Activated CD4-positive, alpha-beta memory T cell treated with anti-CD3 and anti-CD28 coated beads for 36 hours (primary cell): ENCODE data around the gene CRADD. TPM values are rescaled to one million over a fixed set of nuclear protein-coding genes. Genes with fewer than 3 reads are reported as not detected.

ENCODE experiments used
- CTCF ChIA-PET: fragments of 350-600 bp; sonication (Branson Sonifier 250); formaldehyde crosslinking; loops from one replicate; lab custom pipeline; 2021; ENCODE audit warnings: antibody characterized with exemption, inconsistent platforms; lab: Charles Lee
- POLR2A ChIA-PET: fragments of 350-600 bp; sonication (Branson Sonifier 250); formaldehyde crosslinking; loops from one replicate; lab custom pipeline; 2021; ENCODE audit warnings: antibody characterized with exemption; lab: Charles Lee
- DNase-seq: peaks from one replicate; pipeline ENCODE4 v3.0.0-alpha.2; 2020
- H3K27ac Mint-ChIP-seq: one replicate; pipeline ENCODE4 v1.8.0; 2021; ENCODE audit warnings: mixed read lengths
- H3K27me3 Mint-ChIP-seq: one replicate; pipeline ENCODE4 v1.8.0; 2021; ENCODE audit warnings: mixed read lengths
- H3K36me3 Mint-ChIP-seq: one replicate; pipeline ENCODE4 v1.8.0; 2021; ENCODE audit warnings: mixed read lengths
- H3K4me1 Mint-ChIP-seq: one replicate; pipeline ENCODE4 v1.8.0; 2021; ENCODE audit warnings: low read depth, mixed read lengths
- H3K4me3 Mint-ChIP-seq: one replicate; pipeline ENCODE4 v1.8.0; 2021; ENCODE audit warnings: mild to moderate bottlenecking, mixed read lengths
- H3K9me3 Mint-ChIP-seq: one replicate; pipeline ENCODE4 v1.8.0; 2021; ENCODE audit warnings: mixed read lengths
- intact Hi-C: fragments of 100-400 bp; cut with micrococcal nuclease; formaldehyde crosslinking; loops from one replicate; pipeline ENCODE4 v1.15.1; 2023
- total RNA-seq, 2 experiments: library from RNA; stranded (reverse); gene quantifications; one replicate each; pipeline ENCODE4 v1.2.3, GENCODE V29; 2021

The CRADD gene
- total RNA-seq, 2 experiments from 2014 or later = 8.9 to 10.4 TPM

- no peak for DNase-seq
- intact Hi-C loops = no loop called here
- CTCF ChIA-PET = interaction anchor here (0.7 to 1.2 kb wide), 2 partner anchors 12 to 326 kb away, joined by 3 read pairs; no protein-coding TSS in a partner anchor
- POLR2A ChIA-PET = no interaction called here
- Mint-ChIP-seq H3K27me3 (no peaks in the 10 kb centered on the region), H3K9me3 (no peaks in the 10 kb centered on the region), H3K4me1 (peaks cover 5% of the 10 kb centered on the region), H3K4me3 (no peak overlapping the region), H3K36me3 (no peaks in the 10 kb centered on the region), H3K27ac (no peak overlapping the region)
Measured at GRCh38 chr12:93829016-93829415, 151.8 kb downstream of the CRADD start.

GRCh38 chr12:93831374-93831773 is 154.2 kb downstream of the CRADD start:
- intact Hi-C loops = no loop called here
- H3K27ac Mint-ChIP-seq = no peak overlapping the region
- no peaks in the 10 kb centered on the region for H3K36me3 Mint-ChIP-seq
- no peaks in the 10 kb centered on the region for H3K9me3 Mint-ChIP-seq
- DNase-seq = no peak
- POLR2A ChIA-PET = no interaction called here
- peaks cover 5% of the 10 kb centered on the region for H3K4me1 Mint-ChIP-seq
- CTCF ChIA-PET = no interaction called here
- H3K4me3 Mint-ChIP-seq = no peak overlapping the region
- no peaks in the 10 kb centered on the region for H3K27me3 Mint-ChIP-seq

GRCh38 chr12:93832131-93832530 is 155.0 kb downstream of the CRADD start:
- H3K4me3 Mint-ChIP-seq = no peak overlapping the region
- peaks cover 3% of the 10 kb centered on the region for H3K36me3 Mint-ChIP-seq
- no peaks in the 10 kb centered on the region for H3K9me3 Mint-ChIP-seq
- peaks cover 5% of the 10 kb centered on the region for H3K4me1 Mint-ChIP-seq
- no peak overlapping the region for H3K27ac Mint-ChIP-seq
- no peaks in the 10 kb centered on the region for H3K27me3 Mint-ChIP-seq
- intact Hi-C loops = no loop called here
- POLR2A ChIA-PET = no interaction called here
- CTCF ChIA-PET = no interaction called here
- DNase-seq = no peak

- POLR2A ChIA-PET = no interaction called here
- H3K4me3 Mint-ChIP-seq = no peak overlapping the region
- DNase-seq = no peak
- peaks cover 3% of the 10 kb centered on the region for H3K4me1 Mint-ChIP-seq
- H3K36me3 Mint-ChIP-seq = peaks cover 3% of the 10 kb centered on the region
- H3K9me3 Mint-ChIP-seq = no peaks in the 10 kb centered on the region
- CTCF ChIA-PET = no interaction called here
- no peaks in the 10 kb centered on the region for H3K27me3 Mint-ChIP-seq
- H3K27ac Mint-ChIP-seq = no peak overlapping the region
- intact Hi-C loops = no loop called here
Measured at GRCh38 chr12:93833946-93834345, 156.8 kb downstream of the CRADD start.

- no peak for DNase-seq
- H3K36me3 Mint-ChIP-seq = peaks cover 6% of the 10 kb centered on the region
- no peaks in the 10 kb centered on the region for H3K9me3 Mint-ChIP-seq
- no peaks in the 10 kb centered on the region for H3K27me3 Mint-ChIP-seq
- ChIA-PET CTCF (no interaction called here), POLR2A (no interaction called here)
- no peak overlapping the region for H3K27ac Mint-ChIP-seq
- intact Hi-C loops = no loop called here
- no peak overlapping the region for H3K4me3 Mint-ChIP-seq
- H3K4me1 Mint-ChIP-seq = peaks cover 3% of the 10 kb centered on the region
Measured at GRCh38 chr12:93836620-93837260, 159.6 kb downstream of the CRADD start.

- peaks cover 10% of the 10 kb centered on the region for H3K36me3 Mint-ChIP-seq
- no peak overlapping the region for H3K27ac Mint-ChIP-seq
- H3K9me3 Mint-ChIP-seq = no peaks in the 10 kb centered on the region
- CTCF ChIA-PET = interaction anchor here (0.6 kb wide), 1 partner anchor 71 kb away, joined by 3 read pairs; no protein-coding TSS in a partner anchor
- no peaks in the 10 kb centered on the region for H3K27me3 Mint-ChIP-seq
- no peak for DNase-seq
- intact Hi-C loops = no loop called here
- no peaks in the 10 kb centered on the region for H3K4me1 Mint-ChIP-seq
- POLR2A ChIA-PET = no interaction called here
- no peak overlapping the region for H3K4me3 Mint-ChIP-seq
Measured at GRCh38 chr12:93838193-93838592, 161.0 kb downstream of the CRADD start.

- Mint-ChIP-seq H3K9me3 (no peaks in the 10 kb centered on the region), H3K4me1 (no peaks in the 10 kb centered on the region), H3K27ac (no peak overlapping the region), H3K36me3 (peaks cover 10% of the 10 kb centered on the region), H3K4me3 (no peak overlapping the region), H3K27me3 (no peaks in the 10 kb centered on the region)
- intact Hi-C loops = no loop called here
- no peak for DNase-seq
- ChIA-PET CTCF (interaction anchor here (0.6 kb wide), 1 partner anchor 72 kb away, joined by 3 read pairs; no protein-coding TSS in a partner anchor), POLR2A (no interaction called here)
Measured at GRCh38 chr12:93839064-93839463, 161.9 kb downstream of the CRADD start.

- no peaks in the 10 kb centered on the region for H3K27me3 Mint-ChIP-seq
- intact Hi-C loops = no loop called here
- peaks cover 9% of the 10 kb centered on the region for H3K36me3 Mint-ChIP-seq
- H3K4me1 Mint-ChIP-seq = peaks cover 3% of the 10 kb centered on the region
- no peaks in the 10 kb centered on the region for H3K9me3 Mint-ChIP-seq
- POLR2A ChIA-PET = no interaction called here
- H3K4me3 Mint-ChIP-seq = no peak overlapping the region
- no peak for DNase-seq
- H3K27ac Mint-ChIP-seq = no peak overlapping the region
- CTCF ChIA-PET = interaction anchor here (0.9 kb wide), 1 partner anchor 13 kb away, joined by 3 read pairs; no protein-coding TSS in a partner anchor
Measured at GRCh38 chr12:93841671-93842070, 164.5 kb downstream of the CRADD start.

- Mint-ChIP-seq H3K27ac (no peak overlapping the region), H3K4me1 (peaks cover 24% of the 10 kb centered on the region), H3K27me3 (no peaks in the 10 kb centered on the region), H3K36me3 (peaks cover 13% of the 10 kb centered on the region), H3K4me3 (no peak overlapping the region), H3K9me3 (peaks cover 3% of the 10 kb centered on the region)
- intact Hi-C loops = no loop called here
- DNase-seq = no peak
- ChIA-PET POLR2A (no interaction called here), CTCF (interaction anchor here (0.6 kb wide), 1 partner anchor 1380 kb away, joined by 3 read pairs; no protein-coding TSS in a partner anchor)
Measured at GRCh38 chr12:93844164-93844784, 167.1 kb downstream of the CRADD start.

- no peak overlapping the region for H3K4me3 Mint-ChIP-seq
- ChIA-PET POLR2A (no interaction called here), CTCF (no interaction called here)
- H3K36me3 Mint-ChIP-seq = peaks cover 10% of the 10 kb centered on the region
- H3K27me3 Mint-ChIP-seq = no peaks in the 10 kb centered on the region
- no peak overlapping the region for H3K27ac Mint-ChIP-seq
- intact Hi-C loops = loop anchor here (1.0 kb wide), 1 partner anchor 62 kb away; no protein-coding TSS in a partner anchor
- peaks cover 3% of the 10 kb centered on the region for H3K9me3 Mint-ChIP-seq
- H3K4me1 Mint-ChIP-seq = peaks cover 31% of the 10 kb centered on the region
- DNase-seq = peak; percentile 18
Measured at GRCh38 chr12:93846936-93847516, 169.9 kb downstream of the CRADD start.

- Mint-ChIP-seq H3K4me3 (no peak overlapping the region), H3K27me3 (no peaks in the 10 kb centered on the region), H3K27ac (no peak overlapping the region), H3K4me1 (peaks cover 31% of the 10 kb centered on the region), H3K36me3 (peaks cover 9% of the 10 kb centered on the region), H3K9me3 (peaks cover 3% of the 10 kb centered on the region)
- POLR2A ChIA-PET = no interaction called here
- CTCF ChIA-PET = no interaction called here
- no peak for DNase-seq
- intact Hi-C loops = loop anchor here (1.0 kb wide), 1 partner anchor 62 kb away; no protein-coding TSS in a partner anchor
Measured at GRCh38 chr12:93847517-93848474, 170.6 kb downstream of the CRADD start.
